ENCODE data around the gene TMCC3.

GRCh38 chr12:94534278-94534677, 116.1 kb downstream of the TMCC3 start:
- TF ChIP-seq CTCF (IDR thresholded peaks at IDR 0.05; ENCODE audit: insufficient read depth, low read depth, low read length), result no peak
- no peak for TF ChIP-seq EZH2 (IDR thresholded peaks at IDR 0.05; ENCODE audit: insufficient read depth, low read length)

All from astrocyte (in vitro differentiated cells and primary cell).